Measurements from ENCODE around the gene PDGFRB. TPM values are rescaled to one million over a fixed set of nuclear protein-coding genes. Genes with fewer than 3 reads are reported as not detected.

Gene PDGFRB
- total and polyA plus RNA-seq, 9 of the 15 experiments (the other 6 are each of a cell fraction or from before 2014, with no cell fraction given): 0.01 to 1.5 (median 0.09) TPM; not detected in 3

DNA sequence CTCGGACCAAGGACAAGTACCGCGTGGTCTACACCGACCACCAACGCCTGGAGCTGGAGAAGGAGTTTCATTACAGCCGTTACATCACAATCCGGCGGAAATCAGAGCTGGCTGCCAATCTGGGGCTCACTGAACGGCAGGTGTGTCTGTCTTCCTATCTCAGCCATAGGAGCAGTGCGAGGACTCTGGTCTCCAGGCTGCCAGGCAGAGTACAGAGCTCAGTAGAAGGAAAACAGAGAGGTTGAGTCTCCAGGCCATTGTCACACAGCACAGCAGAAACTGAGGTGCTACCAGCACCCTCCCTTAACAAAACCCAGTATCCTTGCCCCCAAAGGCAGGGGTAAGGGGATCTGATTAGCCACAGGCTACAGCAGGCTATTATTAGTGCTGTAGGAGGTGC, 27.1 kb upstream of the PDGFRB start (continued):
- TF ChIP-seq, protein P1, sequence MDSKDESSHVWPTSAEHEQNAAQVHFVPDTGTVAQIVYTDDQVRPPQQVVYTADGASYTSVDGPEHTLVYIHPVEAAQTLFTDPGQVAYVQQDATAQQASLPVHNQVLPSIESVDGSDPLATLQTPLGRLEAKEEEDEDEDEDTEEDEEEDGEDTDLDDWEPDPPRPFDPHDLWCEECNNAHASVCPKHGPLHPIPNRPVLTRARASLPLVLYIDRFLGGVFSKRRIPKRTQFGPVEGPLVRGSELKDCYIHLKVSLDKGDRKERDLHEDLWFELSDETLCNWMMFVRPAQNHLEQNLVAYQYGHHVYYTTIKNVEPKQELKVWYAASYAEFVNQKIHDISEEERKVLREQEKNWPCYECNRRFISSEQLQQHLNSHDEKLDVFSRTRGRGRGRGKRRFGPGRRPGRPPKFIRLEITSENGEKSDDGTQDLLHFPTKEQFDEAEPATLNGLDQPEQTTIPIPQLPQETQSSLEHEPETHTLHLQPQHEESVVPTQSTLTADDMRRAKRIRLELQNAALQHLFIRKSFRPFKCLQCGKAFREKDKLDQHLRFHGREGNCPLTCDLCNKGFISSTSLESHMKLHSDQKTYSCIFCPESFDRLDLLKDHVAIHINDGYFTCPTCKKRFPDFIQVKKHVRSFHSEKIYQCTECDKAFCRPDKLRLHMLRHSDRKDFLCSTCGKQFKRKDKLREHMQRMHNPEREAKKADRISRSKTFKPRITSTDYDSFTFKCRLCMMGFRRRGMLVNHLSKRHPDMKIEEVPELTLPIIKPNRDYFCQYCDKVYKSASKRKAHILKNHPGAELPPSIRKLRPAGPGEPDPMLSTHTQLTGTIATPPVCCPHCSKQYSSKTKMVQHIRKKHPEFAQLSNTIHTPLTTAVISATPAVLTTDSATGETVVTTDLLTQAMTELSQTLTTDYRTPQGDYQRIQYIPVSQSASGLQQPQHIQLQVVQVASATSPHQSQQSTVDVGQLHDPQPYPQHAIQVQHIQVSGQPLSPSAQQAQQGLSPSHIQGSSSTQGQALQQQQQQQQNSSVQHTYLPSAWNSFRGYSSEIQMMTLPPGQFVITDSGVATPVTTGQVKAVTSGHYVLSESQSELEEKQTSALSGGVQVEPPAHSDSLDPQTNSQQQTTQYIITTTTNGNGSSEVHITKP (IDR thresholded peaks at IDR 0.05; ENCODE audit: partially characterized antibody): no peak
- peak; percentile 94; the same call in 1 of the 2 replicates for TF ChIP-seq SMARCA5 (IDR thresholded peaks at IDR 0.05)

DNA sequence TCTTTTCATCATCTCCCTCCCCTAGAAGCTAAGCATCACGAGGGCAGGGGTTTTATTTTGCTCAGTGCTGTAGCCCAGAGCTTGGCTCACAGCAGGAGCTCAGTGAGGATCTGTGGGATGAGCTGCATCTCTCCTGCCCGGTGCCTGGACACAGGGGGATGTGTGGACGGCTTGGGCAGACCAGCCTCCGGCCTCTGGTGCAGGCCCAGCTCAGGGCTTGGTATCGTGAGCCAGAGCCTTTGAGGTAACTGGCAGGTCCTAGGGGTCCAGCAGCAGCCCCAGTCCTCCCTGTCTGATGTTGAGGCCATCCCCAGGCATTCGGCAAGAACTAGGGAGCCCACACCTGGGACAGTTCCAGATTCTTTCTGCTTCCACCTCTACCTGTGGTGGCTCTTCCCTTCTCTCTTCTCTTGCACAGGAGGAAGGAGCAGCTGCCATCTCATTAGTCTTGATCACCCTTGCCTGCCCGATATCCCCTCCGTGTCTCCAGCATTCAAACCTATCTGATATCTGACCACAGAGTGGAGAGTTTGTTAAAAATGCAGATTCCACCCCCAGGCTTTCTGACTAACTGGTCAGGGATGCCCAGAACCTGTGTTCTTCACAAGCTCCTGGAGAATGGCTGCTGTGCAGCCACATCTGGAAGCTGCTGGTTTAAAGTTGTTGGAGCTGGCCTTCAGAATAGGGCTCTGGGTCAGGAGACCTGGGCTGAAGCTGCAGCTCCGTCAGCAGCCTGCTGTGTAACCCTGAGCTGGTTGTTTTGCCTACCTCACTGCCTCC, 26.3 kb upstream of the PDGFRB start:
- H3K27ac ChIP-seq (ENCODE audit: extremely low read depth, low read depth, low read length): no peak overlapping the region
- ATAC-seq (no peak), DNase-seq (ENCODE audit: extremely low read depth in 1 of 4, low spot score in 3 of 4) (no peak), FAIRE-seq (no peak)
- peaks cover 0 to 4% of the 10 kb centered on the region in 2 experiments; a peak in 2 of 5 replicates for H3K4me1 ChIP-seq (replicated peaks in 1 of 2; ENCODE audit: control insufficient read depth in 2 of 2, insufficient read depth in 2 of 2, low read length in 2 of 2)
- H3K27me3 ChIP-seq (ENCODE audit: control insufficient read depth in 2 of 2, insufficient read depth in 2 of 2, low read length in 2 of 2): peaks cover 11 to 54% of the 10 kb centered on the region in 2 experiments
- CTCF ChIA-PET (ENCODE audit: low intra/inter-chr PET ratio): no interaction called here
- H3K9ac ChIP-seq (ENCODE audit: insufficient read depth in 1 of 2, low read depth in 2 of 2, low read length in 2 of 2): no peak overlapping the region; a peak in 1 of 4 replicates
- H4K20me1 ChIP-seq (replicated peaks; ENCODE audit: control insufficient read depth, insufficient read depth, low read length): 0 out of 2 replicates have a peak, but pooled peaks cover 3% of the 10 kb centered on the region
- H3K4me3 ChIP-seq: no peak overlapping the region
- WGBS (ENCODE audit: insufficient coverage, low coverage, missing lambda C conversion rate): 5% methylated on average over 9 of the region's 9 CpGs
- in situ Hi-C loops (cut with MboI) (no loop called here), intact Hi-C loops (cut with micrococcal nuclease) (no loop called here)
- H3K9me1 ChIP-seq (ENCODE audit: control insufficient read depth, insufficient read depth, low read length): no peaks in the 10 kb centered on the region
- no peak overlapping the region for H2AFZ ChIP-seq (ENCODE audit: low read depth, low read length)
- BruUV-seq (replicated peaks): no TSS peak
- POLR2A ChIA-PET: interaction anchor here (0.6 to 1.4 kb wide), 5 partner anchors 9 to 28 kb away, joined by 3 to 5 read pairs (median 3); partner anchors contain the start of gene CDX1
- H3K9me3 ChIP-seq (replicated peaks; ENCODE audit: control insufficient read depth, insufficient read depth, low read depth, low read length): no peaks in the 10 kb centered on the region
- no peak overlapping the region for H3K4me2 ChIP-seq (ENCODE audit: insufficient read depth, low read length)
- H3K79me2 ChIP-seq (ENCODE audit: control insufficient read depth, insufficient read depth, low read length): no peaks in the 10 kb centered on the region
- no peaks in the 10 kb centered on the region for H3K36me3 ChIP-seq (ENCODE audit: control insufficient read depth, insufficient read depth, low read length)
- TF ChIP-seq, protein P2, sequence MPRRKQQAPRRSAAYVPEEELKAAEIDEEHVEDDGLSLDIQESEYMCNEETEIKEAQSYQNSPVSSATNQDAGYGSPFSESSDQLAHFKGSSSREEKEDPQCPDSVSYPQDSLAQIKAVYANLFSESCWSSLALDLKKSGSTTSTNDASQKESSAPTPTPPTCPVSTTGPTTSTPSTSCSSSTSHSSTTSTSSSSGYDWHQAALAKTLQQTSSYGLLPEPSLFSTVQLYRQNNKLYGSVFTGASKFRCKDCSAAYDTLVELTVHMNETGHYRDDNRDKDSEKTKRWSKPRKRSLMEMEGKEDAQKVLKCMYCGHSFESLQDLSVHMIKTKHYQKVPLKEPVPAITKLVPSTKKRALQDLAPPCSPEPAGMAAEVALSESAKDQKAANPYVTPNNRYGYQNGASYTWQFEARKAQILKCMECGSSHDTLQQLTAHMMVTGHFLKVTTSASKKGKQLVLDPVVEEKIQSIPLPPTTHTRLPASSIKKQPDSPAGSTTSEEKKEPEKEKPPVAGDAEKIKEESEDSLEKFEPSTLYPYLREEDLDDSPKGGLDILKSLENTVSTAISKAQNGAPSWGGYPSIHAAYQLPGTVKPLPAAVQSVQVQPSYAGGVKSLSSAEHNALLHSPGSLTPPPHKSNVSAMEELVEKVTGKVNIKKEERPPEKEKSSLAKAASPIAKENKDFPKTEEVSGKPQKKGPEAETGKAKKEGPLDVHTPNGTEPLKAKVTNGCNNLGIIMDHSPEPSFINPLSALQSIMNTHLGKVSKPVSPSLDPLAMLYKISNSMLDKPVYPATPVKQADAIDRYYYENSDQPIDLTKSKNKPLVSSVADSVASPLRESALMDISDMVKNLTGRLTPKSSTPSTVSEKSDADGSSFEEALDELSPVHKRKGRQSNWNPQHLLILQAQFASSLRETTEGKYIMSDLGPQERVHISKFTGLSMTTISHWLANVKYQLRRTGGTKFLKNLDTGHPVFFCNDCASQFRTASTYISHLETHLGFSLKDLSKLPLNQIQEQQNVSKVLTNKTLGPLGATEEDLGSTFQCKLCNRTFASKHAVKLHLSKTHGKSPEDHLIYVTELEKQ (CRISPR knock-in tag; IDR thresholded peaks at IDR 0.05): no peak
- TF ChIP-seq NFATC3 (IDR thresholded peaks at IDR 0.05) (no peak), ZNF384 (IDR thresholded peaks at IDR 0.05; ENCODE audit: low read depth, low read length) (no peak), NR2C2 (CRISPR knock-in tag; IDR thresholded peaks at IDR 0.05) (no peak), NR2C2 (tag; IDR thresholded peaks at IDR 0.05) (no peak), ZBTB17 (CRISPR knock-in tag; IDR thresholded peaks at IDR 0.05) (no peak), MEIS2 (IDR thresholded peaks at IDR 0.05; ENCODE audit: partially characterized antibody) (no peak), RCOR1 (IDR thresholded peaks at IDR 0.05; ENCODE audit: borderline replicate concordance in 1 of 2, low read depth in 2 of 2, low read length in 2 of 2) (no peak), MAZ (CRISPR knock-in tag; conservative IDR thresholded peaks at IDR 0.05 in 1 of 2, IDR thresholded peaks at IDR 0.05 in 1 of 2) (no peak)
